ENCODE data around the gene HSPA12B. TPM values are rescaled to one million over a fixed set of nuclear protein-coding genes. Genes with fewer than 3 reads are reported as not detected.

HSPA12B gene
- total RNA-seq, 2 donors from 2014 or later, result 3.9 to 9.4 TPM

DNA sequence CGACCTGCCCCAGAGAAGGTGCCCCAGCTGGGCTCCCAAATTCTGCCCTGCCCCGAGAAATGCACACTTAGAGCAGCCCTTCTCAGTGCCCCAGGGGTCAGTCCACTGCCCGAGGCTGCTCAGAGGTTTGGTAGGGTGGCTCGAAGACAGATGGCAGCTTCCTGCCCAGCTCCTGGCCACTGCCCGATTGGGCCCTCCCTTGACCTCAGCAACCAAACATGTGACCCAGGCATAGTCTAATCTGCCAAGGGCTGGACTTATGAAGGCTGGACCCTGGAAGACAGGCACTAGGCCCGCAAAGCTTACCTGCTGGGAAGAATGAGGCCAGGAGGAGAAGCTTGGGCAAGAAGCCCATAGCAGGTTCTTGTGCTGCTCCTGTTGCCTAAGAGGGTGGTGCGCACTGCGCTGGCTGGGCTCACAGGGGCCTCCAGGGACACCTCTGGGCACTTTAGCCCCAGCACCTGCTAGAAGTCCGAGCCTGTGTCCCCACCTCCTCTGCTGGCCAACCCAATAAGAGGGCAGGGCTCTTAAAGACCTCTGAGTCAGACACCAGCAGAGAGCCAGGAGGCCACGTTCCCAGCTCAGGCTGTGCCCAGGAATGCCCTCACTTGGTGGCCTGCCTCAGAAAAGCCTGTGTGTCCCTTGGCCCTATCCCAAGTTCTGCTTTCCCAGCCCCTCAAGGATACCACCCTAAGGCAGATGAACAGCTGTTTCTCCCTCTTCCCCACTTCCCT is 25.5 kb upstream of the HSPA12B start:
- Histone ChIP-seq H3K36me3 (no peaks in the 10 kb centered on the region), H3K27me3 (replicated peaks; ENCODE audit: insufficient read depth) (no peaks in the 10 kb centered on the region), H3K4me3 (no peak overlapping the region), H3K9me3 (no peaks in the 10 kb centered on the region), H3K4me1 (replicated peaks) (no peaks in the 10 kb centered on the region), H3K27ac (no peak overlapping the region)
- no peak for DNase-seq (ENCODE audit: low spot score)
- TF ChIP-seq, protein P1, sequence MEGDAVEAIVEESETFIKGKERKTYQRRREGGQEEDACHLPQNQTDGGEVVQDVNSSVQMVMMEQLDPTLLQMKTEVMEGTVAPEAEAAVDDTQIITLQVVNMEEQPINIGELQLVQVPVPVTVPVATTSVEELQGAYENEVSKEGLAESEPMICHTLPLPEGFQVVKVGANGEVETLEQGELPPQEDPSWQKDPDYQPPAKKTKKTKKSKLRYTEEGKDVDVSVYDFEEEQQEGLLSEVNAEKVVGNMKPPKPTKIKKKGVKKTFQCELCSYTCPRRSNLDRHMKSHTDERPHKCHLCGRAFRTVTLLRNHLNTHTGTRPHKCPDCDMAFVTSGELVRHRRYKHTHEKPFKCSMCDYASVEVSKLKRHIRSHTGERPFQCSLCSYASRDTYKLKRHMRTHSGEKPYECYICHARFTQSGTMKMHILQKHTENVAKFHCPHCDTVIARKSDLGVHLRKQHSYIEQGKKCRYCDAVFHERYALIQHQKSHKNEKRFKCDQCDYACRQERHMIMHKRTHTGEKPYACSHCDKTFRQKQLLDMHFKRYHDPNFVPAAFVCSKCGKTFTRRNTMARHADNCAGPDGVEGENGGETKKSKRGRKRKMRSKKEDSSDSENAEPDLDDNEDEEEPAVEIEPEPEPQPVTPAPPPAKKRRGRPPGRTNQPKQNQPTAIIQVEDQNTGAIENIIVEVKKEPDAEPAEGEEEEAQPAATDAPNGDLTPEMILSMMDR (IDR thresholded peaks at IDR 0.05), result no peak
- intact Hi-C loops (cut with DNase I), result no loop called here
- 80% methylated on average over 9 of the region's 10 CpGs for WGBS

DNA sequence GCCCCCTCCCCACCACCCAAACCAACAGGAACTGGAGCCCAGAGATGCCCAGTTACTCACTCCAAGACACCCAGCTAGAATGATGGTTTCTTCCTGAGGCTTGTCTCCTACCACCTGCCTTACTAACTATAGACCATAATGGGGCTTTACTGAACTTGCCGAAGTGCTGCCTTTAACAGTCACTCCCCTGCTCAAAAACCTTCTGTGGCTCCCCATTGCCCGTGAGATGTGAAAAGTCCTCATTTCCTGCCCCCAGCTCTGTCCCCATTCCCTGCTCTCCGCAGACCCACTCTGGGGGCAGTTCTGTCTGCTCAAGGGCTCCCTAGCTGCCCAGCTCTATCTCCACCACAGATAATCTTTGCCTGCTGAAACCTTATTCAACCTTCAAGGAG is 25.0 kb upstream of the HSPA12B start:
- DNase-seq (ENCODE audit: low spot score), result no peak
- intact Hi-C loops (cut with DNase I), result no loop called here
- Histone ChIP-seq H3K4me1 (replicated peaks) (no peaks in the 10 kb centered on the region), H3K27ac (no peak overlapping the region), H3K27me3 (replicated peaks; ENCODE audit: insufficient read depth) (no peaks in the 10 kb centered on the region), H3K9me3 (no peaks in the 10 kb centered on the region), H3K4me3 (no peak overlapping the region), H3K36me3 (no peaks in the 10 kb centered on the region)
- WGBS, result 94% methylated on average over 3 of the region's 3 CpGs
- TF ChIP-seq POLR2AphosphoS5 (IDR thresholded peaks at IDR 0.05) (no peak), POLR2A (IDR thresholded peaks at IDR 0.05) (no peak)

DNA sequence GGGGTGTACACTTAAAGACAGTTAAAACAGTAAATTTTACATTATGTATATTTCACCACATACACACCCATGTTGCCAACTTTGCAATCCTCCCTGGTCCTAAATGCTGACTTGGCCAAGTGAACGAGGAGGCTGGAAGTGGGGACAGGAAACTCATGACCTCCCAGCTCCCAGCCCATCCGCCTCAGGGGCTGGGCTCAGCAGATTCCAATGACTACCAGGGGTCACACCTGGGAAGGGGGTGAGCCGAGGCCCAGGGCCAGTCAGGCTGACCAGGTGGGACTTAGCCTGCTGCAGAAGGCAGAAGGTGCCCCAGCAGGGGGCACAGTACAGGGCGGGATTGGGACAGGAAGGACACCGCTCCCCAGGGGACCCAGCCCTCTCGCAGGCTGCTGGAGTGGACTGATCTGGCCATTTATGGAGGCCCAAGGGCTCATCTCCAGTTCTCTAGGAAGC is 22.4 kb upstream of the HSPA12B start:
- no peak overlapping the region for H3K4me3 ChIP-seq
- no peaks in the 10 kb centered on the region for H3K4me1 ChIP-seq (replicated peaks)
- no peak for TF ChIP-seq POLR2A (IDR thresholded peaks at IDR 0.05)
- no peak for TF ChIP-seq POLR2AphosphoS5 (IDR thresholded peaks at IDR 0.05)
- TF ChIP-seq, protein P1 (IDR thresholded peaks at IDR 0.05), result no peak
- no peak for DNase-seq (ENCODE audit: low spot score)
- H3K27ac ChIP-seq, result no peak overlapping the region
- WGBS, result 54% methylated on average over 6 of the region's 6 CpGs
- H3K9me3 ChIP-seq, result no peaks in the 10 kb centered on the region
- no peaks in the 10 kb centered on the region for H3K27me3 ChIP-seq (replicated peaks; ENCODE audit: insufficient read depth)
- H3K36me3 ChIP-seq, result no peaks in the 10 kb centered on the region
- intact Hi-C loops (cut with DNase I), result loop anchor here (2.0 to 5.0 kb wide), 2 partner anchors 33 to 148 kb away; no protein-coding TSS in a partner anchor

DNA sequence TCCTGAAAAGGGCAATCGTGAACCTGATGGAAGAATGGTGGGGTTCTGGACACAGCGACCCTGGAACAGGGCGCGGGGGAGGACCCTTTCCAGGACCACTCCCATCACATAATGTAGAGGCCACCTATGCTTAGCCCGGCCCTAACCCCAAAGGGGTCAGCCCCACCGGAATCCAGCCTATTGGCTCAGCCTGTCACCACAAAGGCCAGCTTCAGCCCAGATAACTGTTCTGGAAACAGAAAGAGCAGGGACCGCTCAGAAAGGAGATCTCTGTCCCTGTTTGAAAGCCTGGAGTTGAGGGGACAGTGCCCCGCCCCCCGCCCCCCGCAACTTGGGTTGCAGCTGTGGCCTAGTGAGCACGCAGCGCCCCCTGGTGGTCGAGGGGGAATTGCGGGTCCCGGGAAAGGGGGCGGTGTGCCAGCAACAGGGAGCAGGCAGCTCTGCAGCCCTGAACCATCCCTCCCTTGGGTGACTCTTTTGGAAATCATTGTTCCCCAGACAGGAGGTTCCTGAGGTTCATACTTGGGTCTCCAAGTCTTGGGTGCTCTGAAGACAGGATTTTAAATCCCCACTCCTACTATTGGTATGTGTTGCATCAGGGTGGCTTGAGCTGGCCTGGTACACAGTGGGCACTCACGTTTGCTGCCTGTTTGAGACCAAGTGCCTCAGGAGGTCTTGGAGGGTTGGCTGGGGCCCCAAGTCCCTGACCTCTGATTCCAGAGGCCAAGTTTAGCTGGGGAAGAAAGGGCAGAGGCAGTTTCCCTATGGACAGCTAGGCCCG is 21.6 kb upstream of the HSPA12B start:
- H3K36me3 ChIP-seq, result no peaks in the 10 kb centered on the region
- no peak overlapping the region for H3K27ac ChIP-seq
- no peaks in the 10 kb centered on the region for H3K9me3 ChIP-seq
- no peaks in the 10 kb centered on the region for H3K4me1 ChIP-seq (replicated peaks)
- no peak overlapping the region for H3K4me3 ChIP-seq
- TF ChIP-seq POLR2AphosphoS5 (IDR thresholded peaks at IDR 0.05), result peak; percentile 8
- TF ChIP-seq, protein P1 (IDR thresholded peaks at IDR 0.05), result peak; percentile 84 to 99 (median 90)
- TF ChIP-seq POLR2A (IDR thresholded peaks at IDR 0.05), result no peak
- no peaks in the 10 kb centered on the region for H3K27me3 ChIP-seq (replicated peaks; ENCODE audit: insufficient read depth)
- WGBS, result 24% methylated on average over 14 of the region's 18 CpGs
- intact Hi-C loops (cut with DNase I), result loop anchor here (2.0 to 5.0 kb wide), 2 partner anchors 34 to 149 kb away; no protein-coding TSS in a partner anchor
- peak; percentile 44 for DNase-seq (ENCODE audit: low spot score)

DNA sequence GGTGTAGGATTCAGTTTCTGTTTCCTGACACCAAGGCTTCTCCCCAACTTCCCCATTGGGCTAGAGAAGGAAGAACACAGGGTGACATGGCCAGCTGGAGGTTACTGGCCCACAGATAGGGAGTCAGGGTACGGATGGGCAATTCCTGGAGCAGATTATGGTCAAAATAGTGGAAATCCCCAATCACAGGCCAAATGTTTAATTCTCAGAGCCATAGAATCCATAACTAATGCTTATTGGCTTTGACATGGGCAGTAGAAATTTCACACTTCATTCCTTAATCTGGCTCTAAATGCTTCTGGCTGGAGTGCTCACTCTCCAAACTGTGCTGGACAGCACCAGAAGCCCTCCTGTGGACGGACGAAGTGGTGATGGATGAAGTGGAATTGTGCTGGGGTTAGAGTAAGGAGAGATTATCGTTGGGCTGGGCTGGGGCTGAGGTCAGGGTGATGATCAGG is 21.0 kb upstream of the HSPA12B start:
- no peaks in the 10 kb centered on the region for H3K9me3 ChIP-seq
- DNase-seq (ENCODE audit: low spot score), result no peak
- no peaks in the 10 kb centered on the region for H3K27me3 ChIP-seq (replicated peaks; ENCODE audit: insufficient read depth)
- TF ChIP-seq POLR2A (IDR thresholded peaks at IDR 0.05) (no peak), POLR2AphosphoS5 (IDR thresholded peaks at IDR 0.05) (no peak)
- TF ChIP-seq, protein P1 (IDR thresholded peaks at IDR 0.05), result no peak
- WGBS, result 71% methylated on average over 4 of the region's 4 CpGs
- no peaks in the 10 kb centered on the region for H3K4me1 ChIP-seq (replicated peaks)
- no peak overlapping the region for H3K4me3 ChIP-seq
- intact Hi-C loops (cut with DNase I), result loop anchor here (2.0 to 5.0 kb wide), 2 partner anchors 35 to 149 kb away; no protein-coding TSS in a partner anchor
- H3K27ac ChIP-seq, result no peak overlapping the region
- H3K36me3 ChIP-seq, result no peaks in the 10 kb centered on the region

Data from prostate gland (tissue), 2 donors.